ENCODE measurements around the gene BTF3.

DNA sequence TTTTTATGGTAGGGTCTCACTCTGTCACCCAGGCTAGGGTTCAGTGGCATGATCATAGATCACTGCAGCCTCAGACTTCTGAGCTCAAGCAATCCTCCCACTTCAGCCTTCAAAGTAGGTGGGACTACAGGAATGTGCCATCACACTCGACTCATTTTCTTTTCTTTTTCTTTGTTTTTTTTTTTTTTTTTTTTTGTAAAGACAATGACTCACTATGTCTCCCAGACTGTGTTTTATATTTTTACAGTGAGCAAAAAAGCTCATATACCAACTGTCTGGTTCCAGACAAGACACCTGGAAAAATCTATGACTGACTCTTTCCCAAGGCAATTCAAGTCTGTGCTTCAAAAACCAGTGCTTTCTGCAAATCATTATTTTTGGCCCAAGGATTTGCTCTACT, 38.9 kb upstream of the BTF3 start:
- TF ChIP-seq POLR2AphosphoS5 (IDR thresholded peaks at IDR 0.05; ENCODE audit: borderline replicate concordance, low read depth, low read length) (no peak), EZH2 (IDR thresholded peaks at IDR 0.05) (no peak), FOXP2 (optimal IDR thresholded peaks at IDR 0.05; ENCODE audit: control extremely low read depth, extremely low read length, insufficient read depth) (no peak)
